GM12872 (cell line): ENCODE measurements around the gene SERF2.

Source experiments
- TF ChIP-seq, protein P1 (sequence below): IDR thresholded peaks from 3 replicates; pipeline ENCODE4 v1.5.1; 2011; ENCODE audit warnings: low read depth, mild to moderate bottlenecking, low read length, moderate library complexity; ENCODE audit not compliant: insufficient read depth

Gene SERF2

DNA sequence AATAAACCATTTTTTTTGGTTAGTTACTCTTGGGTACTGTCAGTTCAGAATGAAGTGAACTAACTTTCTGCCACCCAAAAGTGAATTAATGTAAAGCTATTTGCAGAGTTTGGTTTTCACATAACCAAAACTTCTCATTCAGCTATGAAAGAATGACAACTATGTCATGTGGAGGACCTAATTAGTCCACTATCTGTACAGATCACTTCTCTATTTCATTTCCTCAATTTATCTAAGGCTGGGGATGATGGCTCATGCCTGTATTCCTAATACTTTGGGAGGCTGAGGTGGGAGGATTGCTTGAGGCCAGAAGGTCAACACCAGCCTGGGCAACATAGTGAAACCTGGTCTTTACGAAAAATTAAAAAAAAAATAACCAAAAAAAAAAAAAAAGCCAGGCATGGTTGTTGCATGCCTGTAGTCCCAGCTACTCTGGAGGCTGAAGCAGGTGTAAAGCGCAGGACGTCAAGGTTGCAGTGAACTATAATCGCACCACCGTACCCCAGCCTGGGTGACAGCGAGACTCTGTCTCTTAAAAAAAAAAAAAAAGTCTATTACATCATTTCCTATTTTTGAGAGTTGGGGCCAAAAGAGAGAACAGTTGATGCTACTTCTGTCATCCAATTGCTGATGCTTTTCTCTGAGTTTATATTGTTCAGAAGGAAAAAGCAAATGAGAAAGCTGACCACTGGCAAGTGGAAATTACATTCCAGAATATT lies 17.0 kb downstream of the SERF2 start:
- TF ChIP-seq, protein P1, sequence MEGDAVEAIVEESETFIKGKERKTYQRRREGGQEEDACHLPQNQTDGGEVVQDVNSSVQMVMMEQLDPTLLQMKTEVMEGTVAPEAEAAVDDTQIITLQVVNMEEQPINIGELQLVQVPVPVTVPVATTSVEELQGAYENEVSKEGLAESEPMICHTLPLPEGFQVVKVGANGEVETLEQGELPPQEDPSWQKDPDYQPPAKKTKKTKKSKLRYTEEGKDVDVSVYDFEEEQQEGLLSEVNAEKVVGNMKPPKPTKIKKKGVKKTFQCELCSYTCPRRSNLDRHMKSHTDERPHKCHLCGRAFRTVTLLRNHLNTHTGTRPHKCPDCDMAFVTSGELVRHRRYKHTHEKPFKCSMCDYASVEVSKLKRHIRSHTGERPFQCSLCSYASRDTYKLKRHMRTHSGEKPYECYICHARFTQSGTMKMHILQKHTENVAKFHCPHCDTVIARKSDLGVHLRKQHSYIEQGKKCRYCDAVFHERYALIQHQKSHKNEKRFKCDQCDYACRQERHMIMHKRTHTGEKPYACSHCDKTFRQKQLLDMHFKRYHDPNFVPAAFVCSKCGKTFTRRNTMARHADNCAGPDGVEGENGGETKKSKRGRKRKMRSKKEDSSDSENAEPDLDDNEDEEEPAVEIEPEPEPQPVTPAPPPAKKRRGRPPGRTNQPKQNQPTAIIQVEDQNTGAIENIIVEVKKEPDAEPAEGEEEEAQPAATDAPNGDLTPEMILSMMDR: no peak

DNA sequence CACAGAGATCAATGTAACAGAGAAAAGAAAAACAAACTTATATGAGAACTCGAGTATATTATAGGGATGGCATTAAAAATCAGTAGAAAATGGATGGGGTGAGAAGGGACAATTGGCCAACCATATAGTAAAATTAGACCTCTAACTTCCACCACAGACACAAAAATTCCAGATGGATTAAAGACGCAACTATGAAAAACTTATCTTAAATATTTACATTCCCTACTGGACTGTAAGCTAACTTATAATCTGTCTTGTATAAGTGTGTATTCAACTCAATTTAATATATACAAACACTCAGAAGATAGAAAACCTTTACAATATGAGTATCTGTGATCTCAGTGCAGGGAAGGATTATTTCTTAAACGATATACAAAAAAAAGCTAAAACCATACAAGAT lies 29.4 kb downstream of the SERF2 start:
- TF ChIP-seq, protein P1: no peak

DNA sequence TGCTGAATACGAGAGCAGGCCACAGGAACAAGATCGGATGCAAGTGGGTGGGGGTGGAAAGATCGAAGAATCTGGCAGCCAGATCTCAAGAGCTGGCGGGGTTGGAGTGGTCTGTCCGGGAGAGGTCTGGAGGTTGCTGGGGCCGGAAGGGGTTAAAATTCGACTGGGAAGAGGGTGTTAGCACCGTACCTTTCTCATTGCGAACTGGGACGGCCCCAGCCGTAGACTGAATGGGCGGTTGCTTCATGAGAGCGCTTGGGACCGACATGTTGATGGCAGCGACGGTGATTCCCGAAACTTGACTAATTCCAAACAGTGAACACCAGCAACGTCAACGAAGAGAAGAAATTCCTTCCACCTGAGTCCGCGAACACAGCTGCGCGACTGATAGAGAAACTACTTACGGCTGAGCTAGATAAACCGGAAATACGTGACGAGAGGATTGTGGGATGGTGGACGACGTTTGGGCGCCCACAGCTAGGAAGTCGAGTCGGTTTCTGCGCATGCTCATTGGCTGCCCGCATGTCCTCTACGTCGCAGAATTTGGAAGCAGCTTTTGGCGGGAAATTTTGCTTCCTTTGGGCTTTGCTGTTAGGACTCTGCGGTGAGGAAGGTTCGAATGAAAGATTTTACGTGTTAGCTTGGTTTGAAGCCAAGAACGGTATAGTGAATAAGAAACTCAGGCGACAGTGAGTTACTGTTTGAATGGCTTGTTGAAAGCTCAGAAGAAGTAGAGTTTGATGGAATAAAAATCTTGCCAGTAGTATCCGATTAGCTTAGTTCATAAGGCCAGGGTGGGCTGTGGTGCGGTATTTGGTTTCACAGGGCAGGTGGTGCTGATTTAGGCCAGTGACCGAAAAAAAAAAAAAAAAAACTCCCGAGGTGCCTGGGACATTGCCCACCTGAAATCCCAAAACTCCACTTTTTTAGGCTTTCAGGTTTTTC lies 32.5 kb downstream of the SERF2 start, which contains the start of gene MFAP1:
Gene MFAP1, minus strand, starts transcription at position 389 of the 945 bp plus-strand sequence. Its CDS starts 121 bp downstream, at position 268.
- TF ChIP-seq, protein P1: no peak

DNA sequence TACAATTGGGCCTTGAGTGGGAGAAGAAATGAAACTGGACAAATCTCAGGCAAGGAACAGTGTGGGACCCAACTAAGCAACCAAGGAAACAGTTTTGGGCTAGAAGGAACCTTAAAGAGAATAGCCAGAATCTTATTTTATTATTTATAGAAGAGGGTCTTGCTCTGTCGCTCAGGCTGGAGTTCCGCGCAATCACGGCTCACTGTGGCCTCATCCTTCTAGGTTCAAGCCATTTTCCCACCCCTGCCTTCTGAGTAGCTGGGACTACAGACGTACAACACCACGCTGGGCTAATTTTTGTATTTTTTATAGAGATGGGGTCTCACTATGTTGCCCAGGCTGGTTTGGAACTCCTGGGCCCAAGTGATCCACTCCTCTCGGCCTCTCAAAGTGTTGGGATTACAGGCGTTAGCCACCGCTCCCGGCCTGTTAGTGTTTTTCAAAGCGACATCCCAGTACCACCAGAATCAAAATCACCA lies 33.9 kb downstream of the SERF2 start:
- TF ChIP-seq, protein P1: no peak

DNA sequence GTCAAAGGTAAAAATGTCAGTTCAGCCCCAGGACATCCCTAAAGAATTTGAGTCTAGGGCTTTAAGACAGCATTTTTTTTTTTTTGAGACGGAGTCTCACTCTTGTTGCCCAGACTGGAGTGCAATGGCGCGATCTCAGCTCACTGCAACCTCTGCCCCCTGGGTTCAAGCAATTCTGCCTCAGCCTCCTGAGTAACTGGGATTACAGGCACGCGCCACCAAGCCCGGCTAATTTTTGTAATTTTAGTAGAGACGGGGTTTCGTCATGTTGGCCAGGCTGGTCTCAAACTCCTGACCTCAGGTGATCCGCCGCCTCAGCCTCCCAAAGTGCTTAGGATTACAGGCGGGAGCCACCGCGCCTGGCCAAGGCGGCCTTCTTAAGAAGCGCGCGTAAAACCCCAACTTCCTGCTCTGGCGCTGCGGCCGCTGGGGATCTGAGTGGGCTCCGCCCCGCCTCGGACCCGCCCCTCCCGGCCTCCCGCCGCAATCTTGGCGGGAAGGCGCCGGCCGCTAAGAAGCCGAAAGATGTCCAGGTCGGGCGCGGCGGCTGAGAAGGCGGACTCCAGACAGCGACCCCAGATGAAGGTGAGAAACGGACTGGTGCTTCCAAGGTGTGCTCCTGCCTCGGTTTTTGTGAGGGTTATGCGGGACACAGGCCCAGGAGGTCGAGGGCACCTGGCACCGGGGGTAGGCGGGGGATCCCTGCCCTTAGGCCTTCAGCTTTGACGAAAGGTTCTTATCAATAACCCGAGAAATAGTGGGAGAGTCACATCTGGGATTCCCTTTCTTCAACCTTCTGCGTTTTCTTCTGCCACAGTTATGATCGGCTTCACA lies 34.6 kb downstream of the SERF2 start, which contains the start of gene WDR76:
Gene WDR76, plus strand, starts transcription at position 495 of the 834 bp plus-strand sequence. Its CDS starts 31 bp downstream, at position 526.
- TF ChIP-seq, protein P1: no peak

DNA sequence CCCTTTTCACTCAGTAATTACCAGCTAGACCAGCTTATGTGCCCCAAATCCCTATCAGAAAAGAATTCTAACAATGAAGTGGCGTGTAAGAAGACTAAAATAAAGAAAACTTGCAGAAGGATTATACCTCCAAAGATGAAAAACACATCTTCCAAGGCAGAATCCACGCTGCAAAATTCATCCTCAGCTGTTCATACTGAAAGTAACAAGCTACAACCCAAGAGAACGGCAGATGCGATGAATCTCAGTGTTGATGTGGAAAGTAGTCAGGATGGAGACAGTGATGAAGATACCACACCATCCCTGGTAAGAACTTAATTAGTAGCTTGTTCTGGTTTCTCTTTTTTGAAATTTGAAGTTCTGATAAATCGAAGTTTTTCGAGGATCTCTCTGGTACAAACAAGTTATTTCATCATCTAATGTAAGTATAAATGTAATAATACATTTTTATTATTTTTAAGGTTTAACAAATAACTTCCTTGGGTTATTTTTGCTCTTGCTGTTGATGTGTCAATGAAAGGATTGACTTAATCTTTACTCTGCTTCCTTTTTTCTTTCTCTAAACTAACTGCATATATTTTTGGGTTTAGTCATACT lies 36.0 kb downstream of the SERF2 start:
- TF ChIP-seq, protein P1: no peak
